OCI-LY1 (cell line): ENCODE results near the gene NMRK2.
"Not testable (repeated sequence)": the region's sequence is repeated elsewhere in the genome, so short reads cannot be mapped to it uniquely, and the experiment has no call there.

Experiments
- H2AFZ ChIP-seq: fragments of 200-600 bp; sonication (generic), shearing (Covaris generic); 2 replicates; pipeline ENCODE4 v1.6.0; 2014; ENCODE audit warnings: antibody characterized with exemption, mild to moderate bottlenecking, low read length
- H3F3A ChIP-seq: fragments of 200-600 bp; sonication (generic), shearing (Covaris generic); 2 replicates; pipeline ENCODE4 v1.6.0; 2014; ENCODE audit warnings: mild to moderate bottlenecking, antibody characterized with exemption, low read length, moderate library complexity; ENCODE audit not compliant: insufficient read depth
- H3K27ac ChIP-seq: fragments of 200-600 bp; sonication (generic); 2 replicates; pipeline ENCODE4 v1.5.1; 2014; ENCODE audit warnings: low read length, mixed run types, mild to moderate bottlenecking, low read depth; ENCODE audit not compliant: poor library complexity, severe bottlenecking
- H3K27me3 ChIP-seq: fragments of 200-600 bp; sonication (generic); 2 replicates; pipeline ENCODE4 v1.6.0; 2014; ENCODE audit warnings: antibody characterized with exemption, mild to moderate bottlenecking, low read length, moderate library complexity; ENCODE audit not compliant: insufficient read depth
- H3K36me3 ChIP-seq: fragments of 200-600 bp; sonication (generic); 2 replicates; pipeline ENCODE4 v1.6.1; 2014; ENCODE audit warnings: mild to moderate bottlenecking, antibody characterized with exemption, low read length, moderate library complexity, mixed read lengths; ENCODE audit not compliant: insufficient read depth
- H3K4me1 ChIP-seq: fragments of 200-600 bp; sonication (generic); 2 replicates; pipeline ENCODE4 v1.5.1; 2014; ENCODE audit warnings: mild to moderate bottlenecking, low read length, moderate library complexity; ENCODE audit not compliant: insufficient read depth, severe bottlenecking
- H3K4me2 ChIP-seq: fragments of 200-600 bp; sonication (generic), shearing (Covaris generic); 2 replicates; pipeline ENCODE4 v1.6.1; 2014; ENCODE audit warnings: low read length
- H3K4me3 ChIP-seq: fragments of 200-600 bp; sonication (generic); 2 replicates; pipeline ENCODE4 v1.5.1; 2014; ENCODE audit warnings: low read length, low read depth, mild to moderate bottlenecking, mixed read lengths; ENCODE audit not compliant: poor library complexity, severe bottlenecking
- H3K79me2 ChIP-seq: fragments of 200-600 bp; shearing (Covaris generic); 2 replicates; pipeline ENCODE4 v1.6.1; 2016; ENCODE audit warnings: mixed run types, low read length, mixed read lengths; ENCODE audit not compliant: insufficient read depth
- H3K9ac ChIP-seq: fragments of 200-600 bp; sonication (generic), shearing (Covaris generic); 2 replicates; pipeline ENCODE4 v1.6.1; 2014; ENCODE audit warnings: mild to moderate bottlenecking, low read length, mixed read lengths
- H3K9me2 ChIP-seq: fragments of 200-600 bp; sonication (generic), shearing (Covaris generic); 2 replicates; pipeline ENCODE4 v1.6.1; 2014; ENCODE audit warnings: low read depth, mild to moderate bottlenecking, low read length, mixed read lengths
- H3K9me3 ChIP-seq: fragments of 200-600 bp; shearing (Covaris generic); 2 replicates; pipeline ENCODE4 v1.6.1; 2014; ENCODE audit warnings: low read length, mixed read lengths
- H4K20me1 ChIP-seq: fragments of 200-600 bp; sonication (generic), shearing (Covaris generic); 2 replicates; pipeline ENCODE4 v1.6.0; 2016; ENCODE audit warnings: mild to moderate bottlenecking, low read length; ENCODE audit not compliant: insufficient read depth
- CTCF ChIP-seq: fragments of 200-600 bp; sonication (generic), shearing (Covaris generic); IDR thresholded peaks from 2 replicates; pipeline ENCODE4 v1.5.1; 2017; ENCODE audit warnings: mild to moderate bottlenecking, antibody characterized with exemption, low read length, moderate library complexity, mixed read lengths
- EZH2 ChIP-seq: fragments of 200-600 bp; sonication (generic), shearing (Covaris generic); IDR thresholded peaks from 2 replicates; pipeline ENCODE4 v1.8.0; 2017; ENCODE audit warnings: borderline replicate concordance, mixed run types, mild to moderate bottlenecking, antibody characterized with exemption, low read length, moderate library complexity, mixed read lengths

The NMRK2 gene

GRCh38 chr19:3936506-3937442 is 3.9 kb downstream of the NMRK2 start:
- no peaks in the 10 kb centered on the region for H3K9me3 ChIP-seq
- no peaks in the 10 kb centered on the region for H4K20me1 ChIP-seq
- H3K27ac ChIP-seq: no peak overlapping the region
- no peaks in the 10 kb centered on the region for H3K9me2 ChIP-seq
- H3K4me2 ChIP-seq: no peak overlapping the region
- no peaks in the 10 kb centered on the region for H3K79me2 ChIP-seq
- H3K9ac ChIP-seq: no peak overlapping the region
- no peaks in the 10 kb centered on the region for H3K36me3 ChIP-seq
- H2AFZ ChIP-seq: no peak overlapping the region
- H3K4me1 ChIP-seq: no peaks in the 10 kb centered on the region
- no peaks in the 10 kb centered on the region for H3F3A ChIP-seq
- H3K4me3 ChIP-seq: no peak overlapping the region
- no peaks in the 10 kb centered on the region for H3K27me3 ChIP-seq
- TF ChIP-seq CTCF: no peak
- no peak for TF ChIP-seq EZH2

- not testable (repeated sequence) for H2AFZ ChIP-seq, H3K9me2 ChIP-seq, H3K4me1 ChIP-seq, H4K20me1 ChIP-seq, H3K9me3 ChIP-seq, H3K4me2 ChIP-seq, H3F3A ChIP-seq, H3K79me2 ChIP-seq, H3K4me3 ChIP-seq, H3K27ac ChIP-seq, H3K9ac ChIP-seq, H3K27me3 ChIP-seq, H3K36me3 ChIP-seq
Observed at GRCh38 chr19:3938300-3938950, 5.6 kb downstream of the NMRK2 start.

GRCh38 chr19:3942790-3943409 is 10.0 kb downstream of the NMRK2 start:
- Histone ChIP-seq H3K9me2 (no peaks in the 10 kb centered on the region), H3F3A (no peaks in the 10 kb centered on the region), H3K4me1 (no peaks in the 10 kb centered on the region), H3K27me3 (no peaks in the 10 kb centered on the region), H4K20me1 (no peaks in the 10 kb centered on the region), H3K36me3 (no peaks in the 10 kb centered on the region), H3K9me3 (no peaks in the 10 kb centered on the region), H3K9ac (no peak overlapping the region), H3K4me2 (no peak overlapping the region), H3K4me3 (no peak overlapping the region), H2AFZ (no peak overlapping the region), H3K79me2 (no peaks in the 10 kb centered on the region), H3K27ac (no peak overlapping the region)
- TF ChIP-seq EZH2 (no peak), CTCF (no peak)
